GM23338 (cell line): Measurements from ENCODE around the gene DIP2B. TPM values are rescaled to one million over a fixed set of nuclear protein-coding genes. Genes with fewer than 3 reads are reported as not detected.

Source experiments
- ATAC-seq: fragments of 200-7000 bp; cut with Tn5 transposase; 3 replicates; pipeline ENCODE4 v1.9.1; 2020
- DNase-seq: peaks from one replicate; pipeline ENCODE4 v3.0.0-alpha.2; 2015; ENCODE audit warnings: low spot score
- H2AFZ ChIP-seq: fragments of 200-600 bp; sonication (generic); 2 replicates; pipeline ENCODE4 v1.8.0; 2016; ENCODE audit warnings: antibody characterized with exemption, mild to moderate bottlenecking, moderate library complexity
- H3F3A ChIP-seq: fragments of 200-600 bp; sonication (generic); replicated peaks from 2 replicates; pipeline ENCODE4 v1.8.0; 2017; ENCODE audit warnings: antibody characterized with exemption, mixed run types, low read depth
- H3K27ac ChIP-seq: fragments of 200-600 bp; sonication (generic); 2 replicates; pipeline ENCODE4 v1.6.1; 2016; ENCODE audit warnings: low read depth
- H3K27me3 ChIP-seq: fragments of 200-600 bp; sonication (generic); 2 replicates; pipeline ENCODE4 v1.8.0; 2016; ENCODE audit warnings: mild to moderate bottlenecking, mixed run types, moderate library complexity; ENCODE audit not compliant: insufficient read depth
- H3K36me3 ChIP-seq: fragments of 200-600 bp; sonication (generic); 2 replicates; pipeline ENCODE4 v1.8.0; 2016; ENCODE audit warnings: mild to moderate bottlenecking; ENCODE audit not compliant: insufficient read depth
- H3K4me1 ChIP-seq: fragments of 200-600 bp; sonication (generic); 2 replicates; pipeline ENCODE4 v1.8.0; 2016; ENCODE audit warnings: mild to moderate bottlenecking, moderate library complexity; ENCODE audit not compliant: insufficient read depth
- H3K4me2 ChIP-seq: fragments of 200-600 bp; sonication (generic); 2 replicates; pipeline ENCODE4 v1.7.1; 2017; ENCODE audit warnings: mixed run types
- H3K4me3 ChIP-seq: fragments of 200-600 bp; sonication (generic); 2 replicates; pipeline ENCODE4 v1.6.1; 2016; ENCODE audit warnings: mixed run types
- H3K79me2 ChIP-seq: fragments of 200-600 bp; sonication (generic); replicated peaks from 2 replicates; pipeline ENCODE4 v1.8.0; 2017; ENCODE audit warnings: mild to moderate bottlenecking; ENCODE audit not compliant: insufficient read depth
- H3K9me2 ChIP-seq: fragments of 200-600 bp; sonication (generic); 2 replicates; pipeline ENCODE4 v1.8.0; 2017; ENCODE audit not compliant: insufficient read depth
- H4K20me1 ChIP-seq: fragments of 200-600 bp; sonication (generic); replicated peaks from 2 replicates; pipeline ENCODE4 v1.8.0; 2017; ENCODE audit warnings: mild to moderate bottlenecking; ENCODE audit not compliant: insufficient read depth
- H3K27ac Mint-ChIP-seq: 2 replicates; pipeline ENCODE4 v1.8.0; 2020; ENCODE audit warnings: inconsistent platforms, mild to moderate bottlenecking, moderate library complexity, mixed read lengths
- H3K27me3 Mint-ChIP-seq: 3 replicates; pipeline ENCODE4 v1.8.0; 2022; ENCODE audit warnings: low read depth, mild to moderate bottlenecking, moderate library complexity, mixed read lengths, inconsistent platforms; ENCODE audit not compliant: insufficient read depth, poor library complexity
- H3K36me3 Mint-ChIP-seq: 3 replicates; pipeline ENCODE4 v1.8.0; 2021; ENCODE audit warnings: low read depth, mild to moderate bottlenecking, inconsistent platforms, moderate library complexity, mixed read lengths
- H3K4me1 Mint-ChIP-seq: 3 replicates; pipeline ENCODE4 v1.8.0; 2020; ENCODE audit warnings: mild to moderate bottlenecking, inconsistent platforms, mixed read lengths
- H3K4me3 Mint-ChIP-seq: 3 replicates; pipeline ENCODE4 v1.8.0; 2021; ENCODE audit warnings: moderate library complexity, mild to moderate bottlenecking, inconsistent platforms, mixed read lengths
- H3K9me3 Mint-ChIP-seq: 3 replicates; pipeline ENCODE4 v1.8.0; 2020; ENCODE audit warnings: moderate library complexity, mild to moderate bottlenecking, inconsistent platforms, mixed read lengths
- CREB1 ChIP-seq: fragments of 250-450 bp; sonication (Bioruptor Pico); IDR thresholded peaks from 2 replicates; pipeline ENCODE4 v1.5.0; 2020; ENCODE audit warnings: low read depth, mild to moderate bottlenecking, moderate library complexity
- CTCF ChIP-seq, 2 experiments: fragments of 200-600 bp in 1 of 2; sonication (generic) in 1 of 2; conservative IDR thresholded peaks; 2 replicates each; pipeline versions ENCODE4 v1.5.1 to v1.6.1; 2016 to 2017; ENCODE audit warnings: antibody characterized with exemption in 2 of 2, low read depth in 2 of 2, mild to moderate bottlenecking in 2 of 2, moderate library complexity in 1 of 2
- EZH2phosphoT487 ChIP-seq: fragments of 200-600 bp; sonication (generic); IDR thresholded peaks from one replicate; pipeline ENCODE4 v1.8.1; 2018; ENCODE audit warnings: antibody characterized with exemption; ENCODE audit not compliant: unreplicated experiment
- JUNB ChIP-seq: IDR thresholded peaks from one replicate; pipeline ENCODE4 v1.6.1; 2016; ENCODE audit warnings: antibody characterized with exemption; ENCODE audit not compliant: unreplicated experiment
- NANOG ChIP-seq: IDR thresholded peaks from 2 replicates; pipeline ENCODE4 v1.6.1; 2016; ENCODE audit warnings: antibody characterized with exemption, borderline replicate concordance
- POLR2AphosphoS5 ChIP-seq: IDR thresholded peaks from 2 replicates; pipeline ENCODE4 v1.6.1; 2016; ENCODE audit warnings: antibody characterized with exemption, low read depth
- ZNF331 ChIP-seq: fragments of 250-450 bp; sonication (Bioruptor Pico); IDR thresholded peaks from 2 replicates; pipeline ENCODE4 v1.5.0; 2020; ENCODE audit warnings: low read depth, mild to moderate bottlenecking, moderate library complexity
- ZNF462 ChIP-seq: fragments of 250-450 bp; sonication (Bioruptor Pico); IDR thresholded peaks from 2 replicates; pipeline ENCODE4 v1.5.0; 2020; ENCODE audit warnings: mild to moderate bottlenecking, moderate library complexity
- polyA plus RNA-seq: library from polyadenylated mRNA; unstranded; fragments of >200 nt; fragmentation: Nextera tagmentation; extraction: Ambion mirVana; gene quantifications from 2 replicates; pipeline ENCODE4 v1.2.1, GENCODE V29; 2016
- total RNA-seq: library from RNA; depleted of rRNA; stranded (reverse); fragments of >200 nt; shearing (Covaris generic); gene quantifications from 2 replicates; pipeline ENCODE4 v1.2.3, GENCODE V29; 2014

Gene DIP2B
- total and polyA plus RNA-seq, 2 experiments from 2014 or later: 8.0 to 36.4 TPM

GRCh38 chr12:50574601-50575348, 70.0 kb downstream of the DIP2B start (continued):
- no peak for TF ChIP-seq CTCF (conservative IDR thresholded peaks at IDR 0.05; ENCODE audit: low read depth in 2 of 2)
- no peak for TF ChIP-seq EZH2phosphoT487

- H3K4me3 Mint-ChIP-seq: no peak overlapping the region
- no peak overlapping the region for H3K4me3 ChIP-seq
Observed at GRCh38 chr12:50579757-50580267, 75.0 kb downstream of the DIP2B start.

More at GRCh38 chr12:50579757-50580267, 75.0 kb downstream of the DIP2B start:
- Histone ChIP-seq H3K36me3 (no peaks in the 10 kb centered on the region), H3K79me2 (peaks cover 78% of the 10 kb centered on the region), H3K4me2 (no peak overlapping the region), H3K27me3 (no peaks in the 10 kb centered on the region), H2AFZ (no peak overlapping the region), H3K9me2 (no peaks in the 10 kb centered on the region), H3K27ac (peak overlapping the region; percentile 78; the same call in 1 of the 2 replicates), H3F3A (no peaks in the 10 kb centered on the region), H4K20me1 (0 out of 2 replicates have a peak, but pooled peaks cover 10% of the 10 kb centered on the region), H3K4me1 (peaks cover 24% of the 10 kb centered on the region)
- Mint-ChIP-seq H3K36me3 (no peaks in the 10 kb centered on the region), H3K27ac (peak overlapping the region; percentile 24; the same call in 1 of the 2 replicates), H3K4me1 (peaks cover 27% of the 10 kb centered on the region), H3K27me3 (no peaks in the 10 kb centered on the region), H3K9me3 (no peaks in the 10 kb centered on the region)
- TF ChIP-seq POLR2AphosphoS5 (no peak), JUNB (no peak), NANOG (no peak), ZNF331 (CRISPR knock-in tag) (no peak), CTCF (conservative IDR thresholded peaks at IDR 0.05; ENCODE audit: low read depth in 2 of 2) (no peak), ZNF462 (CRISPR knock-in tag) (no peak), EZH2phosphoT487 (no peak), CREB1 (CRISPR knock-in tag) (no peak)
- DNase-seq: no peak
- no peak for ATAC-seq
